OCI-LY1 (cell line): Measurements from ENCODE around the gene CEP57L1.

Experiments used
- CTCF ChIP-seq: fragments of 200-600 bp; sonication (generic), shearing (Covaris generic); IDR thresholded peaks from 2 replicates; pipeline ENCODE4 v1.5.1; 2017; ENCODE audit warnings: mild to moderate bottlenecking, antibody characterized with exemption, low read length, moderate library complexity, mixed read lengths
- EZH2 ChIP-seq: fragments of 200-600 bp; sonication (generic), shearing (Covaris generic); IDR thresholded peaks from 2 replicates; pipeline ENCODE4 v1.8.0; 2017; ENCODE audit warnings: borderline replicate concordance, mixed run types, mild to moderate bottlenecking, antibody characterized with exemption, low read length, moderate library complexity, mixed read lengths

GRCh38 chr6:109092074-109092473 is 3.2 kb upstream of the CEP57L1 start:
- TF ChIP-seq CTCF (no peak), EZH2 (no peak)
